Neural progenitor cell (in vitro differentiated cells): ENCODE measurements around the gene ARID4B.

Source experiments
- CTCF ChIP-seq: fragments of 200-600 bp; sonication (generic); IDR thresholded peaks from 2 replicates; pipeline ENCODE4 v1.5.1; 2017; ENCODE audit warnings: antibody characterized with exemption, mild to moderate bottlenecking
- EZH2 ChIP-seq: fragments of 200-600 bp; sonication (generic); IDR thresholded peaks from 2 replicates; pipeline ENCODE4 v1.6.1; 2017; ENCODE audit warnings: antibody characterized with exemption, mild to moderate bottlenecking, moderate library complexity

- TF ChIP-seq CTCF (no peak), EZH2 (no peak)
These were observed 38.3 kb upstream of the ARID4B start for GRCh38 chr1:235366286-235366685.
